ENCODE measurements around the gene CTF1.
"Not testable (repeated sequence)": the region's sequence is repeated elsewhere in the genome, so short reads cannot be mapped to it uniquely, and the experiment has no call there.

CTF1 gene

DNA sequence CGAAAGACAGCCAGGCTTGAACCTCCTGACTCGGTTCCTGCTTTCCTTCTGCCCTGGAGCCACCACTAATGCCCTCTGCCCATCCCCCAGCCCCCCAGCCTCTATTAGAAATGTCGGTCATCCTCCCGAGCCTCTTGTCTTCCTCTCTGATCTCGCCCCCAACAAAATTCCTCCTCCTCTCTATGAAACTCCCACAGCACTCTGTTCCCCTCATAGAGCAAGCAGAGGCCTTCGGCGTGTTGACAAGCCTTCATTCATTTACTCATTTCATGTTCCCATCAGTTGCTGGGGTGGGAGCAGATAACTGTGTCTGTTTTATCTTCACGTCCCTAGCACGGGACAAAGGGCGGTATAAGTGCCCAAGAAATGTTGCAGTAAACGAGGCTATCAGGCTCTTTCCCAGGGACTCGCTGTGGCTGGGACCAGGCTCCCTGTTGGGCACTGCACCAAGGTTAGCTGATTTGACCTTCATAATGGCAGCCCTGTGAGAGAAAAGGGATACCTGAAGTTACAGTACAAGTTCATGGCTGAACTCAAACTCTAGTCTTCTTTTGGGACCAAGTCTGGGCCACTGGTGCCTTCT lies 34.7 kb downstream of the CTF1 start:
- no peak for DNase-seq

GRCh38 chr16:30934827-30935557 lies 38.6 kb downstream of the CTF1 start:
- peak; percentile 37 for DNase-seq

- no peak for DNase-seq
These were observed 41.3 kb downstream of the CTF1 start for GRCh38 chr16:30937692-30938091.

DNA sequence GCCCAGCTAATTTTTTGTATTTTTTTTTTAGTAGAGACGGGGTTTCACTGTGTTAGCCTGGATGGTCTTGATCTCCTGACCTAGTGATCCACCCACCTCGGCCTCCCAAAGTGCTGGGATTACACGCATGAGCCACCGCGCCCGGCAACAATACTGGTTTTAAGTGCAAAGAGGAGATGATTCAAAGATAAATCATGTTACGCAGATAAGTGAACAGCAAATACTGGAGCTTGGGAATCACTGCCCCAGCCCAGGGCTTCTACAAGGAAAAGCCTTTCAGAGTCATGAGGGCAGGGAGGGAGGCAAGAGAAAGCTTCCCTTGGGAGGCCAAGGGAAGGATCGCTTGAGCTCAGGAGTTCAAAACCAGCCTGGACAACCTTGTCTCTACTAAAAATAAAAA lies 43.2 kb downstream of the CTF1 start:
- DNase-seq = not testable (repeated sequence)

- peak; percentile 73 for DNase-seq
These were observed 45.4 kb downstream of the CTF1 start for GRCh38 chr16:30941600-30942425.

- DNase-seq = no peak
These were observed 46.0 kb downstream of the CTF1 start for GRCh38 chr16:30942426-30942806.

DNA sequence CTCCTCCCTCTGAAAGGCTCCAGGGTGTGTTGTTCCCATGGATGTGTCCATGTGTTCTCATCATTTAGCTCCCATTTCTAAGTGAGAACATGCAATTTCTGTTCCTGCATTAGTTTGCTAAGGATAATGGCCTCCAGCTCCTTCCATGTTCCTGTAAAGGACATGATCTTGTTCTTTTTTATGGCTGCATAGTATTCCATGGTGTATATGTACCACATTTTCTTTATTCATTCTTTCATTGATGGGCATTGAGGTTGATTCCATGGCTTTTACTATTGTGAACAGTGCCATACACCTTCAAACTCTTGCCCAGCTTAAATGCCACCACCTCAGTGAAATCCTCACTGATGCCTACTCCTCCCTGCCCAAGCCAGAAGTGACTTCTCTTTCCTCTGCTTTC lies 47.9 kb downstream of the CTF1 start:
- no peak for DNase-seq

- no peak for DNase-seq
These were observed 50.5 kb downstream of the CTF1 start for GRCh38 chr16:30946671-30947540.

DNA sequence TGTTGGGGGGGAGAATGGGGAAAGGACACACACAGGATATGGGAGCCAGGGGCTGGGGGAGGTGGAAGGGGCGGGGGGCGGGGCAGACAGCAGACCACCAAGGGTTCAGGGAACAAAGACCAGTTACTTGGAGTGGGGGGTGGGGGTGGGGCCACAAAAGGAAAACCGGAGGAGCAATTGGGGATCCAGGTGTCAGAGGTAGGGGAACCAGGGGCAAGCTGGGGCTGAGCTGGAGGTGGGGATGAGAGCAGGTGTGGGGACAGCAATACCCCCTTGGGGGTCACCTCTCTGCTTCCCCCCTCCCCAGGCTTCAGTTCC lies 51.1 kb downstream of the CTF1 start:
- no peak for DNase-seq

GRCh38 chr16:30947859-30948666 lies 51.6 kb downstream of the CTF1 start:
- no peak for DNase-seq

DNA sequence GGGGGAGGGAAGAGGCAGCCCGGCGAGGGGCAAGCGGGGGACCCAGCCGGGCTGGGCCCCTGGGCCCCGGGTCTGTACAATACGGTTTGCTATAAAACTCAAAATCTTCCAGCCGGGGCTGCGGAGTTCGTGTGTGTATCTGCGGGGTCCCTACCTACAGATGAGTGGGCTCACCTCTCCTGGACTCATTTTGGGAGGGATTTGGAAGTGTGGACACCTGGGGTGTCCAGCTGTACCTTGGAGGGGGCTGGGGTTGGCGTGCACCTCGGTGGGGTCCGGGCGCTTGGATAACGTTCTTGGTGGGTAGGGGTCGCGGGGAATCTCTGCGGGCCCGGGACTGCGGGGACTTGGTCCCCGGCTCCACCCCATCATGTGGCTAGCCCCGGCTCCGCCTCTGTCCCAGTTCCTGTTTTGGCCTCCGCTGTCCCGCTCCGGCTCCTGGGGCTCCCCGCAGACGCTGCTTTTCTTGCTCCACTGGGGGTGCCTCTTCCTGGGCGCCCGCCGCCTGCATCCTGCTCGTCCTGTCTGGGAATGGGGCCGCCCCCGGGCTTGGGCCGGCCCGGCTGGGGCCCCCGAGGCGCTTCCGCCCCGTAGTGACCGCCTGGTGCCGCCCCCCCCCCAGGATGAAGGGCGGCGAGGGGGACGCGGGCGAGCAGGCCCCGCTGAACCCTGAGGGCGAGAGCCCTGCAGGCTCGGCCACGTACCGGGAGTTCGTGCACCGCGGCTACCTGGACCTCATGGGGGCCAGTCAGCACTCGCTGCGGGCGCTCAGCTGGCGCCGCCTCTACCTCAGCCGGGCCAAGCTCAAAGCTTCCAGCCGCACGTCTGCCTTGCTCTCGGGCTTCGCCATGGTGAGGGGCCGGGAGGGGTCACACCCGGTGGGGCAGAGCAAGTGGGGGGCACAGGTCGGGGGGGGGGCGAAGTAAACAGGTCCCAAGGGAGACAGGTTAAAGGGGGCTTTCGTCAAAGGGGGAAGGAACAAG lies 52.5 kb downstream of the CTF1 start, which contains the start of gene ORAI3:
TSS of gene ORAI3 (plus strand) at position 402 of the 983 bp plus-strand sequence. CDS start at position 624, 222 bp downstream.
- peak; percentile 61 for DNase-seq

- DNase-seq = peak; percentile 47
These were observed 53.5 kb downstream of the CTF1 start for GRCh38 chr16:30949650-30950515.

- no peak for DNase-seq
These were observed 54.2 kb downstream of the CTF1 start for GRCh38 chr16:30950516-30951065.

DNA sequence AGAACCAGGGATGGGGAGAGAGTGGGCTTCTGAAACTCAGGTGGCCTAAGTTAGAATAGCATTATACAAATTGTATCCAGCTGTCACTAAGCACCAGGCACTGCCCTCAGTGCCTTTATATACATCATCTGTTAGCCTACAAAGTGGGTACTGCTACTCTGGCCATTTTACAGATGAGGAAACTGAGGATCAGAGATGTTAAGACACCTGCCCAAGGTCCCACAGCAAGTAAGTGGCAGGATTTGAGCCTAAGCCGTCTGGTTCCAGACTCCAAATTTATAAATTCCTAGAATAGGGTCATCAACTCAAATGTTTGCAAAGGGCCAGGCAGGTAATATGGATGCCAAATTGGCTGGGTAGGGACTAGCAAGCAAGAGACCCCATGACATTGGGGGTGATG lies 54.8 kb downstream of the CTF1 start:
- no peak for DNase-seq

- no peak for DNase-seq
These were observed 55.3 kb downstream of the CTF1 start for GRCh38 chr16:30951750-30952149.

DNA sequence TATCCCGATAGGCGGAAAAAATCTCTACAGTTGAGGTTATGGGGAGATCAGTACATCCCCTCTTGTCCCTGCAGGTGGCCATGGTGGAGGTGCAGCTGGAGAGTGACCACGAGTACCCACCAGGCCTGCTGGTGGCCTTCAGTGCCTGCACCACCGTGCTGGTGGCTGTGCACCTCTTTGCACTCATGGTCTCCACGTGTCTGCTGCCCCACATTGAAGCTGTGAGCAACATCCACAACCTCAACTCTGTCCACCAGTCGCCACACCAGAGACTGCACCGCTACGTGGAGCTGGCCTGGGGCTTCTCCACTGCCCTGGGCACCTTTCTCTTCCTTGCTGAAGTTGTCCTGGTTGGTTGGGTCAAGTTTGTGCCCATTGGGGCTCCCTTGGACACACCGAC lies 56.7 kb downstream of the CTF1 start:
- no peak for DNase-seq
